ENCODE results near the gene PRSS3.
"Not testable (repeated sequence)": the region's sequence is repeated elsewhere in the genome, so short reads cannot be mapped to it uniquely, and the experiment has no call there.

The PRSS3 gene

DNA sequence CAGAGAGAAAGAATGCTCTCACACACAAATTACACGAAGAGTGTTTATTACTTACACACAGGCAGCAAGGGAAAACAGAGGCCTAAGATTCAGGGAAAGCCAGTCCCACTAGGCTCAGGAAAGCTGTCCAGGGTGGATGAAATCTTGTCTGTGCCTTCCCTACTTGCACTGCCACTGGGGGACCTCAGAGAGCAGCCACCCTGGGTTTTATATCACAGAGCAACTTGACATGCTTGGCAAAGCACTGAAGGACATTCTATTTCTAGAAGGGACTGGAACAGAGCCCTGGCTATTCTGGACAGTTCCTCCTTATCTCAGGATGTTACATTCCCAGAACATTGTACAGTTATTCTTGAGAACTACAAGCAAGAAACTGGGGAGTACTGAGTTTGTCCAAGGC lies 7.5 kb upstream of the PRSS3 start:
- Histone ChIP-seq H3K27me3 (ENCODE audit: low read depth, low read length) (no peaks in the 10 kb centered on the region), H3K9me3 (ENCODE audit: control insufficient read depth in 1 of 2, low read length in 2 of 2) (no peaks in the 10 kb centered on the region), H3K36me3 (ENCODE audit: control insufficient read depth in 1 of 2, insufficient read depth in 2 of 2, low read length in 2 of 2) (no peaks in the 10 kb centered on the region), H3K4me1 (ENCODE audit: control insufficient read depth in 1 of 2, insufficient read depth in 2 of 2, low read length in 2 of 2) (no peaks in the 10 kb centered on the region), H3K4me3 (ENCODE audit: low read depth in 1 of 2, low read length in 2 of 2) (no peak overlapping the region), H3K27ac (ENCODE audit: low read length) (no peak overlapping the region)

DNA sequence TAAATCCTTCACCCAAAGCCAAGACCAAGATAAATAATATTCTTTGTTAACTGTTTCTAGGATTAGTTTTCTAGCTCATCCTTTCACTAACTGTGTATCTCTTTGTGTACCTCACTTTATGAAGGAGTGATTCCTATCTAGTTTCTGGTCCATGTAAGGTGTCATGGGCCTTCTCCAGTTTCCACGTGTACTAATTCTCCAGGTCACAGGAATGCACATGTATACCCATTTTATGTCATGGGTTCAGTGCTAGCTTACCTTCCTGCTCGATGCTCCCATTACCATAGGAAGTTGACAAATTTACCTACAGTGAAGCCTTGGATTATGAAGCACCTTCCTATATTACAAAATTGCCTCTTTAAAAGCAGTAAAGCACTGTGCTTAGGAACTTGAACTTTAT lies 5.9 kb upstream of the PRSS3 start:
- H3K4me3 ChIP-seq (ENCODE audit: low read depth in 1 of 2, low read length in 2 of 2); H3K4me1 ChIP-seq (ENCODE audit: control insufficient read depth in 1 of 2, insufficient read depth in 2 of 2, low read length in 2 of 2); H3K27ac ChIP-seq (ENCODE audit: low read length); H3K9me3 ChIP-seq (ENCODE audit: control insufficient read depth in 1 of 2, low read length in 2 of 2); H3K27me3 ChIP-seq (ENCODE audit: low read depth, low read length); H3K36me3 ChIP-seq (ENCODE audit: control insufficient read depth in 1 of 2, insufficient read depth in 2 of 2, low read length in 2 of 2): not testable (repeated sequence)

DNA sequence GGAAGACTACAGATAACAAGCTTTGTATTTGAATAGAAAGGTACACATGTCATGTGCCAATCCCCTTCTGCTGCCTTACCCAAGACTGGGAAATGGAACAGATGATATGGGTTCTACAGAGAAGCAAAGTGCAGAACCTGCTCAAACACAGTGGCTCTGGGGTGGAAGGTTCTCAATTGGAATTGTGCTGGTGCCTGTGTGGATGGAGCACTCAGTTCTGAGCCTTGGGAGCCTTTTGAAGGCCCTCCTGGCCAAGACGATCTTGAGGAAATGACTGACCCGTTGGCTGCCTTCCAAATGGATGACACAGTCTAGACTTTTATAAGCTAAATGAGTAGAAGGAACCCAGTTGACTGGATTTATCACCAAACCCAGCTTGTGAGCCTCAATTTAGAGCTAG lies 4.2 kb upstream of the PRSS3 start:
- Histone ChIP-seq H3K4me1 (ENCODE audit: control insufficient read depth in 1 of 2, insufficient read depth in 2 of 2, low read length in 2 of 2) (no peaks in the 10 kb centered on the region), H3K27ac (ENCODE audit: low read length) (no peak overlapping the region), H3K4me3 (ENCODE audit: low read depth in 1 of 2, low read length in 2 of 2) (no peak overlapping the region), H3K27me3 (ENCODE audit: low read depth, low read length) (no peaks in the 10 kb centered on the region), H3K36me3 (ENCODE audit: control insufficient read depth in 1 of 2, insufficient read depth in 2 of 2, low read length in 2 of 2) (no peaks in the 10 kb centered on the region), H3K9me3 (ENCODE audit: control insufficient read depth in 1 of 2, low read length in 2 of 2) (no peaks in the 10 kb centered on the region)

DNA sequence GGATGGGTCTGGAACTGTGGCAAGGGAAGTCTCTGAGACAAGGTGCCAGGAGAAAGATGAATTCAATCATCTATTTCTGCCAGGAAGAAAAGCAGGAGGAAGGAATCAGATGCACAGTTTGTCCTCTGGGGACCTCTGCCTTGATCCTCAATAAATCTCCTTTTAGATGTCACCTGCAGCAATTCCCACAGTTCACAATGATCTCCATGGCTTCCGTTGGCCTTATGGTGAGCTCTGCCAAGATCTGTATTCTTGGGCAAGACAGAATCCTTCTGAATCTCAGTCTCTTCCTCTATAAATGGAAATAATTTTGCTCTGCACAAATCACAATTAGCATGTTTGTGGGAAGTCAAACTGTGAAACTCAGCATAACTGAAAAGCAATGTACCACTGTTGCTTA lies 1.9 kb upstream of the PRSS3 start:
- not testable (repeated sequence) for H3K36me3 ChIP-seq (ENCODE audit: control insufficient read depth in 1 of 2, insufficient read depth in 2 of 2, low read length in 2 of 2); H3K4me1 ChIP-seq (ENCODE audit: control insufficient read depth in 1 of 2, insufficient read depth in 2 of 2, low read length in 2 of 2); H3K27ac ChIP-seq (ENCODE audit: low read length); H3K27me3 ChIP-seq (ENCODE audit: low read depth, low read length); H3K4me3 ChIP-seq (ENCODE audit: low read depth in 1 of 2, low read length in 2 of 2); H3K9me3 ChIP-seq (ENCODE audit: control insufficient read depth in 1 of 2, low read length in 2 of 2)

DNA sequence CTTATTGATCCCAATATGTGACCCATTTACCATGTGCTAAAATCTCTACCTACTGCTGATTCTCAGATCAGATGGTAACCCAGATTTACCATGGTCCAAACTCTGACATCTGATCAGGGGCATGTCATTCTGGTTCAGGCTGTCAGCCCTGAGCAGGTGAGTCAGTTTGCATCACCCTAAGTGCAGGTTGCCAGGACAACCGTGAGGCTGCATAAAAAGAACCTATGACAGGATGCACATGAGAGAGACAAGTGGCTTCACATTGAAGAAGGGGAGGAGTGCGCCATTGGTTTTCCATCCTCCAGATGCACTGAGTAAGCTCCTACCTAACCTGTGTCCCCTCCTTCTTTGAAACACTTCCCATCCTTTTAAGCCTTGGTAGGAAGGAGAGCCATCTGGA lies 801 bp upstream of the PRSS3 start:
- Histone ChIP-seq H3K4me3 (ENCODE audit: low read depth in 1 of 2, low read length in 2 of 2) (no peak overlapping the region), H3K27ac (ENCODE audit: low read length) (no peak overlapping the region), H3K36me3 (ENCODE audit: control insufficient read depth in 1 of 2, insufficient read depth in 2 of 2, low read length in 2 of 2) (no peaks in the 10 kb centered on the region), H3K9me3 (ENCODE audit: control insufficient read depth in 1 of 2, low read length in 2 of 2) (no peaks in the 10 kb centered on the region), H3K27me3 (ENCODE audit: low read depth, low read length) (no peaks in the 10 kb centered on the region), H3K4me1 (ENCODE audit: control insufficient read depth in 1 of 2, insufficient read depth in 2 of 2, low read length in 2 of 2) (no peaks in the 10 kb centered on the region)

DNA sequence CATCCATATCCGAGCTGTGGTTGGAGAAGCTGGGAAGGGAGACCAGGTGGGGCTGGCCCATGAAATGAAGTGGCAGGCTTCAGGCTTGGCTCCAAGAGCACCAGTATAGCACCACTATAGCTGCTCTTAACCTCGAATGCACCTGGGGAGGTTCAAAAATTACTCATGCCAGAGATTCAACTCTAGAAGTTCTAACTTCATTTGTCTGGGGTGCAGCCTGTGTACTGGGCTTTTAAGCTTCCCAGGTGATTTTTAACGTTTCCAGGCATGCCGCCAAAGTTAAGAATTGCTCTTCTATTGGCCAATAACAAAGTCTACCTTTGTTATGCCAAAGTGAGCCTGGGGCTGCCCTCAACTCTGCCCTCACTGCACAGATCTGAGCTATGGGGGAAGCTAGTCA lies 458 bp downstream of the PRSS3 start:
- H3K9me3 ChIP-seq (ENCODE audit: control insufficient read depth in 1 of 2, low read length in 2 of 2) = no peaks in the 10 kb centered on the region
- H3K27me3 ChIP-seq (ENCODE audit: low read depth, low read length) = no peaks in the 10 kb centered on the region
- no peak overlapping the region for H3K27ac ChIP-seq (ENCODE audit: low read length)
- H3K4me1 ChIP-seq (ENCODE audit: control insufficient read depth in 1 of 2, insufficient read depth in 2 of 2, low read length in 2 of 2) = no peaks in the 10 kb centered on the region
- no peak overlapping the region for H3K4me3 ChIP-seq (ENCODE audit: low read depth in 1 of 2, low read length in 2 of 2)
- no peaks in the 10 kb centered on the region for H3K36me3 ChIP-seq (ENCODE audit: control insufficient read depth in 1 of 2, insufficient read depth in 2 of 2, low read length in 2 of 2)

DNA sequence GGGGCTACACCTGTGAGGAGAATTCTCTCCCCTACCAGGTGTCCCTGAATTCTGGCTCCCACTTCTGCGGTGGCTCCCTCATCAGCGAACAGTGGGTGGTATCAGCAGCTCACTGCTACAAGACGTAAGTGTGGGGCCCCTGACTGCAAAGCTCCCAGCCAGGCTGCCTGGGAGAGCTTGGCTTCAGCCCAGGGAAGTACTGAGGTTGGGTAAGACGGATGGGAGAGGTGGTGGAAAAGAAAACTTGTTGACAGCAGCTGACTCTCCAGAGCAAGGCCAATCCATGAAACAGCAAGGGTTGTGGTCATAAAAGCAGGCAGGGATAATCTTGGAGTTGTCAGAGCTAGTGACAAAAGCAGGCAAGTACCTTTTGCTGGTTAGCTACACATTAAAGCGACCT lies 1.3 kb downstream of the PRSS3 start:
- not testable (repeated sequence) for H3K27me3 ChIP-seq (ENCODE audit: low read depth, low read length); H3K9me3 ChIP-seq (ENCODE audit: control insufficient read depth in 1 of 2, low read length in 2 of 2); H3K4me3 ChIP-seq (ENCODE audit: low read depth in 1 of 2, low read length in 2 of 2); H3K36me3 ChIP-seq (ENCODE audit: control insufficient read depth in 1 of 2, insufficient read depth in 2 of 2, low read length in 2 of 2); H3K27ac ChIP-seq (ENCODE audit: low read length); H3K4me1 ChIP-seq (ENCODE audit: control insufficient read depth in 1 of 2, insufficient read depth in 2 of 2, low read length in 2 of 2)

DNA sequence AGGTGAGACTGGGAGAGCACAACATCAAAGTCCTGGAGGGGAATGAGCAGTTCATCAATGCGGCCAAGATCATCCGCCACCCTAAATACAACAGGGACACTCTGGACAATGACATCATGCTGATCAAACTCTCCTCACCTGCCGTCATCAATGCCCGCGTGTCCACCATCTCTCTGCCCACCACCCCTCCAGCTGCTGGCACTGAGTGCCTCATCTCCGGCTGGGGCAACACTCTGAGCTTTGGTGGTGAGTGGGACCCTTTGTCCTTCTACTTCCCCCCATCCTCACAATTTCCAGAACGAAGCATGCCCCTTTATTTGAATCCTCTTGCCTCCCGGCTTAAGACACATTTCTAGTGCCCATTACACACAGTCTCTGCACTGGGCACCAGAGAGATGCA lies 2.5 kb downstream of the PRSS3 start:
- Histone ChIP-seq H3K27ac (ENCODE audit: low read length) (no peak overlapping the region), H3K4me3 (ENCODE audit: low read depth in 1 of 2, low read length in 2 of 2) (no peak overlapping the region), H3K27me3 (ENCODE audit: low read depth, low read length) (no peaks in the 10 kb centered on the region), H3K4me1 (ENCODE audit: control insufficient read depth in 1 of 2, insufficient read depth in 2 of 2, low read length in 2 of 2) (no peaks in the 10 kb centered on the region), H3K9me3 (ENCODE audit: control insufficient read depth in 1 of 2, low read length in 2 of 2) (no peaks in the 10 kb centered on the region), H3K36me3 (ENCODE audit: control insufficient read depth in 1 of 2, insufficient read depth in 2 of 2, low read length in 2 of 2) (no peaks in the 10 kb centered on the region)

DNA sequence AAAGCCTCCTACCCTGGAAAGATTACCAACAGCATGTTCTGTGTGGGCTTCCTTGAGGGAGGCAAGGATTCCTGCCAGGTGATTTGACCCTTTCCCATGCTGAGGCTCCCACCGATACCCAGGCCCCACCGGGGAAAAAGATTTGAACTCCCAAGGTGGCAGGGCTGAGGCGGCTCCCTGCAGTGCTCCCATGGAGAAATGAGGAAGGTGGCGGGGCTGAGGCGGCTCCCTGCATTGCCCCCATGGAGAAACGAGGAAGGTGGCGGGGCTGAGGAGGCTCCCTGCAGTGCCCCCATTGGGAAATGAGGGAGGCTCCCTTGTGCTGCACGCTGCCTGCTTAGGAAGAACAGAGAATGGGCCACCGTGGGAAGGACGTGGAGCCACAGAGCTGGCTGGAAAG lies 3.2 kb downstream of the PRSS3 start:
- H3K36me3 ChIP-seq (ENCODE audit: control insufficient read depth in 1 of 2, insufficient read depth in 2 of 2, low read length in 2 of 2) = no peaks in the 10 kb centered on the region
- no peak overlapping the region for H3K27ac ChIP-seq (ENCODE audit: low read length)
- H3K4me1 ChIP-seq (ENCODE audit: control insufficient read depth in 1 of 2, insufficient read depth in 2 of 2, low read length in 2 of 2) = no peaks in the 10 kb centered on the region
- H3K9me3 ChIP-seq (ENCODE audit: control insufficient read depth in 1 of 2, low read length in 2 of 2) = no peaks in the 10 kb centered on the region
- H3K4me3 ChIP-seq (ENCODE audit: low read depth in 1 of 2, low read length in 2 of 2) = no peak overlapping the region
- H3K27me3 ChIP-seq (ENCODE audit: low read depth, low read length) = no peaks in the 10 kb centered on the region

DNA sequence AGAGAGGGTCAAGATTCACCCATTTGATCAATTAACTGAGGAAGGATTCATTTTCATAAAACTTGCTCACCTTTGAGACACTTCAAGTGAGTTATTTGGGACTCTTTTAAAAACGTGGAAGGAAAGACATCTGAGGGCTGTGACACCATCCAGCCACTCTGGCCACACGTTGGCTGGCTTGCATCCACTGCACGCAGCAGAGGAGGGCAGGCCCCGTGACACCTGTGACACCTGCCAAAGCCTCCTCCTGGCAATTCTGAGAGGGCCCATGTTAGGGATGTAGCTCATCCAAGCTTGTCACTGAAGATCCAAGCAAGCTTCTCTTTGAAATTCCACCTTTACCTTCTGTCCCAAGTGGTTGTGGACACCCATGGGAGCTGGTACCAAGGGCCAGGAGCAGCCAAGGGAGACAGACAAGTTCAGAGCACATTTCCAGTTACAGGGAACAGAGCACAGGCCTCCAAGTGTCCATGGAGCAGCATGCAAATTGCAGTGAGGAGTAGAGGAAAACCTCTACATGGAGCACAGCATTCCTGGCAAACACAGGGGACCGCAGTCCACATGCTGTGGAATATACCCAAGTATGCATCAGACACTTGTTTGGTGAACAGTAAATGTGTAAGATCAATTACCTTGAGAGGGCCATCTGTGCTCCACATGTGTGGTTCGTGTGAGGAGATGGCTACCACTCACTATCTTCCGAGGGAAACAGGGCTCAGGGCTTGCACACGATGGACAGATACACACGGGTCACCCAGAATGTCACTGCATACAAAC lies 4.8 kb downstream of the PRSS3 start:
- no peaks in the 10 kb centered on the region for H3K9me3 ChIP-seq (ENCODE audit: control insufficient read depth in 1 of 2, low read length in 2 of 2)
- no peaks in the 10 kb centered on the region for H3K36me3 ChIP-seq (ENCODE audit: control insufficient read depth in 1 of 2, insufficient read depth in 2 of 2, low read length in 2 of 2)
- H3K27ac ChIP-seq (ENCODE audit: low read length) = no peak overlapping the region
- no peaks in the 10 kb centered on the region for H3K27me3 ChIP-seq (ENCODE audit: low read depth, low read length)
- H3K4me3 ChIP-seq (ENCODE audit: low read depth in 1 of 2, low read length in 2 of 2) = no peak overlapping the region
- H3K4me1 ChIP-seq (ENCODE audit: control insufficient read depth in 1 of 2, insufficient read depth in 2 of 2, low read length in 2 of 2) = no peaks in the 10 kb centered on the region

DNA sequence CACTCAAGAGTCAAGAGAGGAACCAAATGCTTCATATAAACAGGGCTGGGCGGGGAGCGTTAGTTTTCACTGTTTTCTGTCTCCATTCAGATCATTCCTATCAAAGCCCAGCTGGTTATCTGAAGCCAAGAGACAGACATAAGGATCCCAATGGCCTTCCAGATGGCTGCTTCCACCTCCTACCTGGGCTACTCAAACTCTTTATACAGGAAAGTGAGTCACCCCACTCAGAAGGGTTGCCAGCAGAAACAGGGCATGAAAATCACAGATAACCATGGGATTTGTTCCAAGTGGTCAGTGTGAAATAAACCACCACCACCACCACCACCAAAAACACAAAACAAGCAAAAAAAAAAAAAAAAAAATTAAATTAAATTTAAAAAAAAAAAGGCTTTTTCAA lies 5.5 kb downstream of the PRSS3 start:
- no peaks in the 10 kb centered on the region for H3K36me3 ChIP-seq (ENCODE audit: control insufficient read depth in 1 of 2, insufficient read depth in 2 of 2, low read length in 2 of 2)
- H3K9me3 ChIP-seq (ENCODE audit: control insufficient read depth in 1 of 2, low read length in 2 of 2) = no peaks in the 10 kb centered on the region
- H3K27me3 ChIP-seq (ENCODE audit: low read depth, low read length) = no peaks in the 10 kb centered on the region
- H3K4me3 ChIP-seq (ENCODE audit: low read depth in 1 of 2, low read length in 2 of 2) = no peak overlapping the region
- no peaks in the 10 kb centered on the region for H3K4me1 ChIP-seq (ENCODE audit: control insufficient read depth in 1 of 2, insufficient read depth in 2 of 2, low read length in 2 of 2)
- H3K27ac ChIP-seq (ENCODE audit: low read length) = no peak overlapping the region

DNA sequence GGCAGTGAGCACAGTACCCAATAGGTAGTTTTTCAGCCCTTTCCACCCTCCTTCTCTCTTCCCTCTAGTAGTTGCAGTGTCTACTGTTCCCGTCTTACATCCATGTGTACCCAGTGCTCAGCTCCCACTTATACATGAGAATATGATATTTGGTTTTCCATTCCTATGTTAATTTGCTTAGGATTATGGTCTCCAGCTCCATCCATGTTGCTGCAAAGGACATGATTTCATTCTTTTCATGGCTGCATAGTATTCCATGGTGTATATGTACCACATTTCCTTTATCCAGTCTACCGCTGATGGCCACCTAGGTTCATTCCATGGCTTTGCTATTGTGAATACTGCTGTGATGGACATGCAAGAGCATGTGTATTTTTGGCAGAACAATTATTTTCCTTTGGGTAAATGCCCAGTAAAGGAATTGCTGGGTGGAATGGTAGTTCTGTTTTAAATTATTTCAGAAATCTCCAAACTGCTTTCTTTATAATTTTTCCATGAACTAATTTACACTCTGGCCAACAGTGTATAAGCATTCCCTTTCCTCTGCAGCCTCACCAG lies 6.7 kb downstream of the PRSS3 start:
- H3K4me3 ChIP-seq (ENCODE audit: low read depth in 1 of 2, low read length in 2 of 2); H3K4me1 ChIP-seq (ENCODE audit: control insufficient read depth in 1 of 2, insufficient read depth in 2 of 2, low read length in 2 of 2); H3K27ac ChIP-seq (ENCODE audit: low read length); H3K36me3 ChIP-seq (ENCODE audit: control insufficient read depth in 1 of 2, insufficient read depth in 2 of 2, low read length in 2 of 2); H3K27me3 ChIP-seq (ENCODE audit: low read depth, low read length); H3K9me3 ChIP-seq (ENCODE audit: control insufficient read depth in 1 of 2, low read length in 2 of 2): not testable (repeated sequence)
